DMS53 treated with DMSO at 0.1 percent for 48 hours (cell line): Measurements from ENCODE around the gene GCC2.
"Not testable (repeated sequence)": the region's sequence is repeated elsewhere in the genome, so short reads cannot be mapped to it uniquely, and the experiment has no call there.

ENCODE experiments used
- DNase-seq: peaks from one replicate; lab custom pipeline; 2025; ENCODE audit not compliant: unreplicated experiment; lab: John Stamatoyannopoulos, UW

Gene GCC2

GRCh38 chr2:108448678-108449409, at the start of gene GCC2:
GCC2 (plus strand) TSS chr2:108449206; CDS start chr2:108449275, 69 bp downstream.
- peak; percentile 96 for DNase-seq

GRCh38 chr2:108399479-108399878, 49.5 kb upstream of the GCC2 start:
- DNase-seq = no peak

GRCh38 chr2:108401800-108402199, 47.2 kb upstream of the GCC2 start:
- DNase-seq = no peak

- no peak for DNase-seq
Observed at GRCh38 chr2:108403494-108403893, 45.5 kb upstream of the GCC2 start.

GRCh38 chr2:108404784-108405397, 44.1 kb upstream of the GCC2 start:
- DNase-seq = no peak

- DNase-seq = no peak
Observed at GRCh38 chr2:108407864-108408729, 40.9 kb upstream of the GCC2 start.

GRCh38 chr2:108409768-108410167, 39.2 kb upstream of the GCC2 start:
- DNase-seq = no peak

GRCh38 chr2:108412995-108413710, 35.9 kb upstream of the GCC2 start:
- no peak for DNase-seq

- no peak for DNase-seq
Observed at GRCh38 chr2:108413711-108414095, 35.3 kb upstream of the GCC2 start.

GRCh38 chr2:108414256-108414876, 34.6 kb upstream of the GCC2 start:
- no peak for DNase-seq

- DNase-seq = no peak
Observed at GRCh38 chr2:108414945-108415344, 34.1 kb upstream of the GCC2 start.

- no peak for DNase-seq
Observed at GRCh38 chr2:108417254-108417653, 31.8 kb upstream of the GCC2 start.

GRCh38 chr2:108418416-108418815, 30.6 kb upstream of the GCC2 start:
- no peak for DNase-seq

- no peak for DNase-seq
Observed at GRCh38 chr2:108423067-108423466, 25.9 kb upstream of the GCC2 start.

- DNase-seq = no peak
Observed at GRCh38 chr2:108423502-108424251, 25.3 kb upstream of the GCC2 start.

- DNase-seq = no peak
Observed at GRCh38 chr2:108428286-108429009, 20.6 kb upstream of the GCC2 start.

GRCh38 chr2:108435578-108435977, 13.4 kb upstream of the GCC2 start:
- not testable (repeated sequence) for DNase-seq

- no peak for DNase-seq
Observed at GRCh38 chr2:108436976-108437375, 12.0 kb upstream of the GCC2 start.

GRCh38 chr2:108441712-108442111, 7.3 kb upstream of the GCC2 start:
- DNase-seq = no peak
